Activated CD4-positive, alpha-beta memory T cell treated with anti-CD3 and anti-CD28 coated beads for 36 hours (primary cell): ENCODE results near the gene AKAP8L. TPM values are rescaled to one million over a fixed set of nuclear protein-coding genes. Genes with fewer than 3 reads are reported as not detected.
"Not testable (repeated sequence)": the region's sequence is repeated elsewhere in the genome, so short reads cannot be mapped to it uniquely, and the experiment has no call there.

Experiments
- CTCF ChIA-PET: fragments of 350-600 bp; sonication (Branson Sonifier 250); formaldehyde crosslinking; loops from one replicate; lab custom pipeline; 2021; ENCODE audit warnings: antibody characterized with exemption, inconsistent platforms; lab: Charles Lee
- POLR2A ChIA-PET: fragments of 350-600 bp; sonication (Branson Sonifier 250); formaldehyde crosslinking; loops from one replicate; lab custom pipeline; 2021; ENCODE audit warnings: antibody characterized with exemption; lab: Charles Lee
- DNase-seq: peaks from one replicate; pipeline ENCODE4 v3.0.0-alpha.2; 2020
- H3K27ac Mint-ChIP-seq: one replicate; pipeline ENCODE4 v1.8.0; 2021; ENCODE audit warnings: mixed read lengths
- H3K27me3 Mint-ChIP-seq: one replicate; pipeline ENCODE4 v1.8.0; 2021; ENCODE audit warnings: mixed read lengths
- H3K36me3 Mint-ChIP-seq: one replicate; pipeline ENCODE4 v1.8.0; 2021; ENCODE audit warnings: mixed read lengths
- H3K4me1 Mint-ChIP-seq: one replicate; pipeline ENCODE4 v1.8.0; 2021; ENCODE audit warnings: low read depth, mixed read lengths
- H3K4me3 Mint-ChIP-seq: one replicate; pipeline ENCODE4 v1.8.0; 2021; ENCODE audit warnings: mild to moderate bottlenecking, mixed read lengths
- H3K9me3 Mint-ChIP-seq: one replicate; pipeline ENCODE4 v1.8.0; 2021; ENCODE audit warnings: mixed read lengths
- intact Hi-C: fragments of 100-400 bp; cut with micrococcal nuclease; formaldehyde crosslinking; loops from one replicate; pipeline ENCODE4 v1.15.1; 2023
- total RNA-seq, 2 experiments: library from RNA; stranded (reverse); gene quantifications; one replicate each; pipeline ENCODE4 v1.2.3, GENCODE V29; 2021

AKAP8L gene
- total RNA-seq, 2 experiments from 2014 or later: 94.2 to 100 TPM

- no peak overlapping the region for H3K27ac Mint-ChIP-seq
- H3K4me3 Mint-ChIP-seq: no peak overlapping the region
- intact Hi-C loops: no loop called here
- DNase-seq: no peak
- H3K27me3 Mint-ChIP-seq: no peaks in the 10 kb centered on the region
- no peaks in the 10 kb centered on the region for H3K9me3 Mint-ChIP-seq
- ChIA-PET POLR2A (no interaction called here), CTCF (interaction anchor here (1.4 kb wide), 1 partner anchor 153 kb away, joined by 4 read pairs; no protein-coding TSS in a partner anchor)
- H3K36me3 Mint-ChIP-seq: peaks cover 14% of the 10 kb centered on the region
- peaks cover 23% of the 10 kb centered on the region for H3K4me1 Mint-ChIP-seq
These were observed 16.2 kb downstream of the AKAP8L start for GRCh38 chr19:15402411-15403150.

GRCh38 chr19:15401397-15401710 lies 17.4 kb downstream of the AKAP8L start:
- Mint-ChIP-seq H3K9me3 (no peaks in the 10 kb centered on the region), H3K4me3 (no peak overlapping the region), H3K27ac (no peak overlapping the region), H3K36me3 (peaks cover 24% of the 10 kb centered on the region), H3K4me1 (peaks cover 12% of the 10 kb centered on the region), H3K27me3 (no peaks in the 10 kb centered on the region)
- CTCF ChIA-PET: no interaction called here
- DNase-seq: no peak
- POLR2A ChIA-PET: no interaction called here
- intact Hi-C loops: no loop called here

- DNase-seq: no peak
- Mint-ChIP-seq H3K27me3 (no peaks in the 10 kb centered on the region), H3K27ac (no peak overlapping the region), H3K9me3 (no peaks in the 10 kb centered on the region), H3K4me1 (peaks cover 8% of the 10 kb centered on the region), H3K4me3 (no peak overlapping the region), H3K36me3 (peaks cover 29% of the 10 kb centered on the region)
- CTCF ChIA-PET: no interaction called here
- POLR2A ChIA-PET: interaction anchor here (0.9 kb wide), 1 partner anchor 18 kb away, joined by 3 read pairs; the partner anchor contains the start of gene AKAP8L
- intact Hi-C loops: no loop called here
These were observed 18.0 kb downstream of the AKAP8L start for GRCh38 chr19:15400521-15401396.

- Mint-ChIP-seq H3K9me3 (no peaks in the 10 kb centered on the region), H3K36me3 (peaks cover 29% of the 10 kb centered on the region), H3K27me3 (no peaks in the 10 kb centered on the region), H3K4me1 (peaks cover 2% of the 10 kb centered on the region), H3K27ac (no peak overlapping the region), H3K4me3 (no peak overlapping the region)
- DNase-seq: no peak
- ChIA-PET POLR2A (no interaction called here), CTCF (no interaction called here)
- intact Hi-C loops: no loop called here
These were observed 19.2 kb downstream of the AKAP8L start for GRCh38 chr19:15399635-15400034.

- H3K9me3 Mint-ChIP-seq: no peaks in the 10 kb centered on the region
- peaks cover 29% of the 10 kb centered on the region for H3K36me3 Mint-ChIP-seq
- H3K27me3 Mint-ChIP-seq: no peaks in the 10 kb centered on the region
- no peaks in the 10 kb centered on the region for H3K4me1 Mint-ChIP-seq
- intact Hi-C loops: no loop called here
- CTCF ChIA-PET: no interaction called here
- no peak for DNase-seq
- H3K4me3 Mint-ChIP-seq: no peak overlapping the region
- H3K27ac Mint-ChIP-seq: no peak overlapping the region
- POLR2A ChIA-PET: no interaction called here
These were observed 19.6 kb downstream of the AKAP8L start for GRCh38 chr19:15399234-15399515.

GRCh38 chr19:15398501-15399233 lies 20.1 kb downstream of the AKAP8L start:
- H3K27me3 Mint-ChIP-seq: no peaks in the 10 kb centered on the region
- POLR2A ChIA-PET: no interaction called here
- no peaks in the 10 kb centered on the region for H3K4me1 Mint-ChIP-seq
- H3K36me3 Mint-ChIP-seq: peaks cover 30% of the 10 kb centered on the region
- H3K4me3 Mint-ChIP-seq: no peak overlapping the region
- DNase-seq: no peak
- intact Hi-C loops: no loop called here
- no peak overlapping the region for H3K27ac Mint-ChIP-seq
- no peaks in the 10 kb centered on the region for H3K9me3 Mint-ChIP-seq
- CTCF ChIA-PET: no interaction called here

GRCh38 chr19:15397782-15398181 lies 21.0 kb downstream of the AKAP8L start:
- Mint-ChIP-seq H3K27ac (no peak overlapping the region), H3K9me3 (no peaks in the 10 kb centered on the region), H3K36me3 (peaks cover 37% of the 10 kb centered on the region), H3K4me3 (no peak overlapping the region), H3K27me3 (no peaks in the 10 kb centered on the region), H3K4me1 (no peaks in the 10 kb centered on the region)
- DNase-seq: no peak
- ChIA-PET POLR2A (no interaction called here), CTCF (no interaction called here)
- intact Hi-C loops: no loop called here

GRCh38 chr19:15397236-15397635 lies 21.6 kb downstream of the AKAP8L start:
- Mint-ChIP-seq H3K9me3 (no peaks in the 10 kb centered on the region), H3K4me1 (no peaks in the 10 kb centered on the region), H3K36me3 (peaks cover 37% of the 10 kb centered on the region), H3K27me3 (no peaks in the 10 kb centered on the region), H3K27ac (no peak overlapping the region), H3K4me3 (no peak overlapping the region)
- ChIA-PET POLR2A (no interaction called here), CTCF (no interaction called here)
- intact Hi-C loops: no loop called here
- no peak for DNase-seq

GRCh38 chr19:15396436-15396835 lies 22.4 kb downstream of the AKAP8L start:
- H3K4me1 Mint-ChIP-seq: no peaks in the 10 kb centered on the region

GRCh38 chr19:15395251-15395650 lies 23.5 kb downstream of the AKAP8L start:
- DNase-seq, intact Hi-C loops, H3K27me3 Mint-ChIP-seq, CTCF ChIA-PET, H3K27ac Mint-ChIP-seq, POLR2A ChIA-PET, H3K9me3 Mint-ChIP-seq, H3K4me1 Mint-ChIP-seq, H3K4me3 Mint-ChIP-seq: not testable (repeated sequence)
- H3K36me3 Mint-ChIP-seq: peaks cover 40% of the 10 kb centered on the region

More at GRCh38 chr19:15396436-15396835, 22.4 kb downstream of the AKAP8L start:
- intact Hi-C loops: no loop called here
- H3K9me3 Mint-ChIP-seq: no peaks in the 10 kb centered on the region
- ChIA-PET CTCF (no interaction called here), POLR2A (no interaction called here)
- no peaks in the 10 kb centered on the region for H3K27me3 Mint-ChIP-seq
- no peak overlapping the region for H3K27ac Mint-ChIP-seq
- H3K36me3 Mint-ChIP-seq: peaks cover 39% of the 10 kb centered on the region
- no peak for DNase-seq
- no peak overlapping the region for H3K4me3 Mint-ChIP-seq

- H3K27ac Mint-ChIP-seq: no peak overlapping the region
- no peaks in the 10 kb centered on the region for H3K9me3 Mint-ChIP-seq
- no peaks in the 10 kb centered on the region for H3K27me3 Mint-ChIP-seq
- ChIA-PET CTCF (interaction anchor here (0.7 kb wide), 3 partner anchors 142 to 163 kb away, joined by 3 to 4 read pairs (median 3); no protein-coding TSS in a partner anchor), POLR2A (interaction anchor here (0.6 kb wide), 1 partner anchor 15 kb away, joined by 3 read pairs; no protein-coding TSS in a partner anchor)
- intact Hi-C loops: no loop called here
- peaks cover 39% of the 10 kb centered on the region for H3K36me3 Mint-ChIP-seq
- peaks cover 3% of the 10 kb centered on the region for H3K4me1 Mint-ChIP-seq
- no peak for DNase-seq
- H3K4me3 Mint-ChIP-seq: no peak overlapping the region
These were observed 24.4 kb downstream of the AKAP8L start for GRCh38 chr19:15394426-15394825.

GRCh38 chr19:15393963-15394362 lies 24.8 kb downstream of the AKAP8L start:
- peaks cover 3% of the 10 kb centered on the region for H3K4me1 Mint-ChIP-seq
- no peak for DNase-seq
- ChIA-PET POLR2A (interaction anchor here (0.6 kb wide), 1 partner anchor 16 kb away, joined by 3 read pairs; no protein-coding TSS in a partner anchor), CTCF (interaction anchor here (0.7 kb wide), 2 partner anchors 162 to 163 kb away, joined by 3 read pairs; no protein-coding TSS in a partner anchor)
- intact Hi-C loops: no loop called here
- no peak overlapping the region for H3K27ac Mint-ChIP-seq
- no peak overlapping the region for H3K4me3 Mint-ChIP-seq
- peaks cover 38% of the 10 kb centered on the region for H3K36me3 Mint-ChIP-seq
- no peaks in the 10 kb centered on the region for H3K9me3 Mint-ChIP-seq
- no peaks in the 10 kb centered on the region for H3K27me3 Mint-ChIP-seq
